Left ventricle myocardium inferior (tissue), 1 donor: ENCODE measurements around the gene NOVA2. TPM values are rescaled to one million over a fixed set of nuclear protein-coding genes. Genes with fewer than 3 reads are reported as not detected.

Source experiments
- DNase-seq: peaks from one replicate; pipeline ENCODE4 v3.0.0-alpha.2; 2020
- H3K27ac ChIP-seq: fragments of 200-600 bp; replicated peaks from 2 replicates; pipeline ENCODE4 v1.8.0; 2021
- H3K27me3 ChIP-seq: fragments of 200-600 bp; 2 replicates; pipeline ENCODE4 v1.8.0; 2021; ENCODE audit warnings: low read depth
- H3K36me3 ChIP-seq: fragments of 200-600 bp; 2 replicates; pipeline ENCODE4 v1.8.0; 2021
- H3K4me1 ChIP-seq: fragments of 200-600 bp; 2 replicates; pipeline ENCODE4 v1.8.0; 2021
- H3K4me3 ChIP-seq: fragments of 200-600 bp; 2 replicates; pipeline ENCODE4 v1.8.0; 2021; ENCODE audit warnings: mild to moderate bottlenecking, moderate library complexity
- H3K9me3 ChIP-seq: fragments of 200-600 bp; replicated peaks from 2 replicates; pipeline ENCODE4 v1.8.0; 2021
- CTCF ChIP-seq: fragments of 200-600 bp; IDR thresholded peaks from 2 replicates; pipeline ENCODE4 v1.8.0; 2021; ENCODE audit warnings: antibody characterized with exemption, mild to moderate bottlenecking, borderline replicate concordance
- intact Hi-C: fragments of 100-400 bp; cut with micrococcal nuclease; formaldehyde crosslinking; loops from one replicate; pipeline ENCODE4 v1.11.0; 2022
- total RNA-seq: library from RNA; stranded (reverse); fragmentation: NEBNext Ultra II Directional; extraction: Animal tissue kit (Norgen Biotek cat#: 25700); gene quantifications from one replicate; pipeline ENCODE4 v1.2.1, GENCODE V29; 2021
- donor health status: DM: no; HTN: yes; CAD: no; lungs with severe emphysema.

Gene NOVA2
- total RNA-seq, 1 donor from 2014 or later, result 5.0 TPM

DNA sequence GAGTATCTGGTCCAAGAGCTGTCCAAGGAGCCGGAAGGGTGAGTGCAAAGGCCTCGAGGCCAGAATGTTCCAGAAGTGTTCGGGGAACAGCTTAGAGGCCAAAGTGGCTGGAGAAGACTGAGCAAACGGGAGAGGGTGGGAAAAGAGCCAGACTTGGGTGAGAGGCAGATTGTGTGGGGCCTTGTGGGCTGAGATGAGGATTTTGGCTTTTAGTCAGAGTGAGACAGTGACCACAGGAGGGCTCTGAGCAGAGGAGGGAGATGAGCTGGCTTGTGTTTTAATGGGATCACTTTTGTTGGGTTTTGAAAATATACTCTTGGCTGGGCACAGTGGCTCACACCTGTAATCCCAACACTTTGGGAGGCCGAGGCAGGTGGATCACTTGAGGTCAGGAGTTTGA is 64.7 kb downstream of the NOVA2 start:
- no peaks in the 10 kb centered on the region for H3K36me3 ChIP-seq
- H3K27ac ChIP-seq, result no peak overlapping the region
- H3K27me3 ChIP-seq, result peaks cover 30% of the 10 kb centered on the region
- H3K4me3 ChIP-seq, result no peak overlapping the region
- no peak for TF ChIP-seq CTCF
- no peak for DNase-seq
- intact Hi-C loops, result no loop called here
- H3K9me3 ChIP-seq, result no peaks in the 10 kb centered on the region
- no peaks in the 10 kb centered on the region for H3K4me1 ChIP-seq

GRCh38 chr19:45906221-45906620 is 67.4 kb downstream of the NOVA2 start:
- DNase-seq, result no peak
- Histone ChIP-seq H3K36me3 (no peaks in the 10 kb centered on the region), H3K9me3 (no peaks in the 10 kb centered on the region), H3K27me3 (peaks cover 6% of the 10 kb centered on the region), H3K27ac (no peak overlapping the region), H3K4me3 (no peak overlapping the region), H3K4me1 (peaks cover 18% of the 10 kb centered on the region)
- intact Hi-C loops, result no loop called here
- no peak for TF ChIP-seq CTCF

GRCh38 chr19:45905011-45905410 is 68.7 kb downstream of the NOVA2 start:
- no peaks in the 10 kb centered on the region for H3K9me3 ChIP-seq
- no peak for TF ChIP-seq CTCF
- H3K27me3 ChIP-seq, result no peaks in the 10 kb centered on the region
- intact Hi-C loops, result no loop called here
- H3K4me1 ChIP-seq, result peaks cover 27% of the 10 kb centered on the region
- H3K4me3 ChIP-seq, result no peak overlapping the region
- no peak for DNase-seq
- no peak overlapping the region for H3K27ac ChIP-seq
- peaks cover 6% of the 10 kb centered on the region for H3K36me3 ChIP-seq

DNA sequence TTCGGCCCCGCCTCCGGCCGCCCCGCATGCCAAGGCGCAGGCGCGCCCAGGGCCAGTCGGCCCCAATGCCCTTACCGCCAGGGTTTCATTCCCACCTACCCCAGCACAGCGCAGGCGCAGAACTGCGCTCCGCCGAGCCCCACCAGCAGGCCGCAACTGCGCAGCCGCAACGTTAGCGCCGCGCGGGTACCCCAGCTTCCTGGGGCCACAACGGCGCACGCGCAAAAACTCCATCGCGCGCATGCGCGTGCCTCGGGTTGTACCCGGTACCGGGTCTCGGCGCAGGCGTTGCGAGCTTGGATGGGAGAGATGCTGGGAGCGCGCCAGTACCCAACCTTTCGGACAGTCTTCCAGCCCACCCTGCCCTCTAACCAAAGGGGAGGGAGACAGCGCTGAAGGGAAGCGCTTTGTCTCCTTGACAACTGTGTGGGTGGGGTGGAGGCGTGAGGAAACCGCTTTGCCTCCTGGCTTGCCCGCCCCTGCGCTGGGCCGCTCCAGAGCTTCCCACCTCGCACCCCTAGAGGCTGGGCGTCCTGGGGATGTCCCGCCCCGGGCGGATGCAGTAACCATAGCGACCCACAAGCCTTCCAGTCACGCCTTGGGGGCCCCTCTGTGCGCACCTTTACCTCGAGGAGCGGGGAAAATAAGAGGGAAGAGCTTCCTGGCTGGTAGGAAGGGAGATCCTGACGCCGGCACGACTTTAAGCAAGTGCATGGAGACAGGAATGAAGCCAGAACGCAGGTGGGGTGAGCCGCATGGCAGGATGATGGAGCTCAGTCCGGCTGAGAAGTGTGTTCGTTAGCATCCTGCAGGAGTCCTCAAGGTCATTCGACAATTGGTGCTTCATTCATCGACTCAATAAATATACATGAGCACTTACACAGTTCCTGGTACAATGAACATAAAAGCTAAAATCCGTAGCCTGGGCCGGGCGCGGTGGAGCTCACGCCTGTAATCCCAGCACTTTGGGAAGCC is 70.7 kb downstream of the NOVA2 start:
- H3K27ac ChIP-seq, result peak overlapping the region; percentile 86
- no peaks in the 10 kb centered on the region for H3K9me3 ChIP-seq
- H3K4me1 ChIP-seq, result peaks cover 30% of the 10 kb centered on the region
- H3K36me3 ChIP-seq, result peaks cover 26% of the 10 kb centered on the region
- H3K27me3 ChIP-seq, result no peaks in the 10 kb centered on the region
- peak; percentile 21 for TF ChIP-seq CTCF
- peak; percentile 98 for DNase-seq
- intact Hi-C loops, result no loop called here
- peak overlapping the region; percentile 88 for H3K4me3 ChIP-seq

DNA sequence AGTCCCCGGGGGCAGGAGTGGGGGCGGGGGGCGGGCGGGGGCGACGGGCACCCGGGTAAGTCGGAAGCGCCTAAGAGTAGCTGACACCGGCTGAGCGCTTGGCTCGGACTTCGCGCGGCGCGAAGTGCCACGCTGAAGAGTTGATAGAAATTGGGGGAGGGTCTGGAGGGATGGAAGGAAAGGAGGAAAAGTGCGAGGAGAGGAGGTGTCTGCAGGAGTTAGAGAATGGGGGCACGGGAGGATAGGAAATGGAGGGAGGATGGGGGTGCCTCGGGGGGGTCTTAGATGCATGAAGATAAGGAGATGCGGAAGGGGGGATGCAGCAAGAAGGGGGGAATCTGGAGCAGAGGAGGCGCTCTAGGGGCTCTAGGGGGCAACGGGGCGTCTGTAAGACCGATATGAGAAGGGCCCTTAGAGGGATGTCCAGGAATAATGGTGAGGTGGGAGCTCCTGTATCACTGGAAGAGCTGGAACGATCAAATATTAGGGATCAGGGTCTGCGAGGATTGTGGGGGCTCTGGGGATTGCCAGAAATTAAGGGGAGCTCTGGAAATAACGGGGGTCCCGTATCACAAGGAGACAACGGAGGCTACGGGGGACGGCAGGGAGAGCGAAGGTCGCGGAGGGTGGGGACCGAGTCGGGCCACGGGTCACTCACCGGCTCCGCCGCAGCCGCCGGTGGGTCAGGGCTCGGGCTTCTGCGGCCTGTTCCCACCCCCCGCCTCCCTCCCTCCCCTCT is 71.6 kb downstream of the NOVA2 start, which contains the start of gene MYPOP:
Gene MYPOP, minus strand, starts transcription at position 702 of the 739 bp plus-strand sequence. CDS start 840 bp downstream, outside the sequence.
- Histone ChIP-seq H3K4me3 (peak within 1 kb of the TSS; percentile 88), H3K27me3 (no peaks in the 10 kb centered on the region), H3K36me3 (peaks cover 34% of the 10 kb centered on the region), H3K9me3 (no peaks in the 10 kb centered on the region), H3K27ac (peak within 1 kb of the TSS; percentile 86), H3K4me1 (peaks cover 30% of the 10 kb centered on the region)
- TF ChIP-seq CTCF, result no peak
- DNase-seq, result no peak
- intact Hi-C loops, result no loop called here
